ENCODE data around the gene METTL22. TPM values are rescaled to one million over a fixed set of nuclear protein-coding genes. Genes with fewer than 3 reads are reported as not detected.

Gene METTL22
- polyA plus RNA-seq, 1 experiment, result 54.6 TPM

GRCh38 chr16:8626946-8627345 is 5.4 kb downstream of the METTL22 start:
- CTCF ChIA-PET, result no interaction called here
- POLR2A ChIA-PET, result no interaction called here
- Histone ChIP-seq H3K4me3 (ENCODE audit: low read depth, low read length) (no peak overlapping the region), H3K27me3 (ENCODE audit: control insufficient read depth, insufficient read depth, low read length) (no peaks in the 10 kb centered on the region), H3K36me3 (ENCODE audit: control insufficient read depth, insufficient read depth, low read length) (peaks cover 40% of the 10 kb centered on the region)
- no peak for TF ChIP-seq CTCF (IDR thresholded peaks at IDR 0.05; ENCODE audit: insufficient read depth, low read depth, low read length)
- no peak for DNase-seq (ENCODE audit: low read depth)

GRCh38 chr16:8627456-8627855 is 6.0 kb downstream of the METTL22 start:
- no peak overlapping the region for H3K4me3 ChIP-seq (ENCODE audit: low read depth, low read length)
- DNase-seq (ENCODE audit: low read depth), result no peak
- ChIA-PET CTCF (no interaction called here), POLR2A (no interaction called here)
- no peak for TF ChIP-seq CTCF (IDR thresholded peaks at IDR 0.05; ENCODE audit: insufficient read depth, low read depth, low read length)
- peaks cover 40% of the 10 kb centered on the region for H3K36me3 ChIP-seq (ENCODE audit: control insufficient read depth, insufficient read depth, low read length)
- no peaks in the 10 kb centered on the region for H3K27me3 ChIP-seq (ENCODE audit: control insufficient read depth, insufficient read depth, low read length)

GRCh38 chr16:8628981-8629725 is 7.7 kb downstream of the METTL22 start:
- no peak for TF ChIP-seq CTCF (IDR thresholded peaks at IDR 0.05; ENCODE audit: insufficient read depth, low read depth, low read length)
- no peaks in the 10 kb centered on the region for H3K27me3 ChIP-seq (ENCODE audit: control insufficient read depth, insufficient read depth, low read length)
- DNase-seq (ENCODE audit: low read depth), result no peak
- POLR2A ChIA-PET, result no interaction called here
- CTCF ChIA-PET, result no interaction called here
- no peak overlapping the region for H3K4me3 ChIP-seq (ENCODE audit: low read depth, low read length)
- peaks cover 46% of the 10 kb centered on the region for H3K36me3 ChIP-seq (ENCODE audit: control insufficient read depth, insufficient read depth, low read length)

- ChIA-PET CTCF (interaction anchor here (1.0 kb wide), 1 partner anchor 63 kb away, joined by 4 read pairs; no protein-coding TSS in a partner anchor), POLR2A (no interaction called here)
Observed at GRCh38 chr16:8630255-8630953, 8.9 kb downstream of the METTL22 start.

More at GRCh38 chr16:8630255-8630953, 8.9 kb downstream of the METTL22 start:
- H3K4me3 ChIP-seq (ENCODE audit: low read depth, low read length), result no peak overlapping the region
- no peak for TF ChIP-seq CTCF (IDR thresholded peaks at IDR 0.05; ENCODE audit: insufficient read depth, low read depth, low read length)
- peaks cover 51% of the 10 kb centered on the region for H3K36me3 ChIP-seq (ENCODE audit: control insufficient read depth, insufficient read depth, low read length)
- no peaks in the 10 kb centered on the region for H3K27me3 ChIP-seq (ENCODE audit: control insufficient read depth, insufficient read depth, low read length)
- no peak for DNase-seq (ENCODE audit: low read depth)

Measured in BJ (cell line).